ENCODE data around the gene TADA2B. TPM values are rescaled to one million over a fixed set of nuclear protein-coding genes. Genes with fewer than 3 reads are reported as not detected.

Gene TADA2B
- total RNA-seq, 5 donors from 2014 or later (not counting 1 experiment from before 2014, with no cell fraction given) = 36.6 to 44.8 (median 42.3) TPM

DNA sequence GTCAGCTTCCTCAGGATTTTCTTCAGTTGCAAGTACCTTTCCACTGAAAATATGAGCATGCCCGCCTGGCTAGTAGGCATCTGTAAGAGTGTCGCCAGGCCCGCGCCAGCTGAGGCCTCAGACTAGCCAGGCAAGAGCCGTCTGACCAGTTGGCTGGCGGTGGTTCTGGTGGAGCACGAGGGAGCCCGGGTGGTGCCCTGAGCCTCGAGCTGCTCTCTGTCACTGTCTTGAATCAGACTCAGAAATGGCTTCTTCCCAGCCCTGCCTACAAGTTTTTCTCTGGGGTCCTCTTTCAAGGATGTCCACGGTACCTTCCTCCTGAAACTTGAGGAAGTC lies 12.8 kb downstream of the TADA2B start:
- no peaks in the 10 kb centered on the region for H3K9me3 Mint-ChIP-seq

GRCh38 chr4:7058792-7059191 lies 15.6 kb downstream of the TADA2B start:
- peak overlapping the region in 1 of 2 donors; percentile 15 for H3K27ac Mint-ChIP-seq
- Histone ChIP-seq H3K4me1 (ENCODE audit: control insufficient read depth in 1 of 2, extremely low read depth in 1 of 2, insufficient read depth in 2 of 2, low read length in 2 of 2) (peaks cover 0 to 7% of the 10 kb centered on the region in 2 experiments), H3K36me3 (ENCODE audit: control insufficient read depth in 2 of 2, extremely low read depth in 1 of 2, insufficient read depth in 1 of 2, low read length in 1 of 2) (peaks cover 16 to 82% of the 10 kb centered on the region in 2 donors), H3K9me3 (no peaks in the 10 kb centered on the region), H3K27me3 (replicated peaks in 1 of 2; ENCODE audit: control insufficient read depth in 2 of 2, extremely low read depth in 1 of 2, insufficient read depth in 2 of 2, low read length in 1 of 2) (no peaks in the 10 kb centered on the region), H3K4me3 (ENCODE audit: control insufficient read depth in 1 of 2, extremely low read depth in 1 of 2, low read length in 1 of 2) (no peak overlapping the region), H3K27ac (ENCODE audit: low read length) (no peak overlapping the region)
- H3K36me3 Mint-ChIP-seq = peaks cover 43% of the 10 kb centered on the region
- H3K27me3 Mint-ChIP-seq = no peaks in the 10 kb centered on the region
- H3K4me3 Mint-ChIP-seq = no peak overlapping the region
- no peaks in the 10 kb centered on the region for H3K9me3 Mint-ChIP-seq
- no CpG with 5 or more reads among the region's 3 CpGs for WGBS (ENCODE audit: insufficient coverage)
- DNase-seq = no peak
- CTCF ChIA-PET = no interaction called here
- peaks cover 11 to 13% (median 12%) of the 10 kb centered on the region in 3 donors for H3K4me1 Mint-ChIP-seq
- ATAC-seq (replicated peaks in 1 of 4) = peak in 1 of 4 experiments; percentile 25
- POLR2A ChIA-PET = no interaction called here

More for the DNA sequence above, 12.8 kb downstream of the TADA2B start:
- ChIA-PET CTCF (interaction anchor here in 1 of 2 donors (0.6 kb wide), 1 partner anchor 746 kb away, joined by 3 read pairs; no protein-coding TSS in a partner anchor), POLR2A (no interaction called here)
- Histone ChIP-seq H3K27ac (ENCODE audit: low read length) (no peak overlapping the region), H3K9me3 (no peaks in the 10 kb centered on the region), H3K4me3 (ENCODE audit: control insufficient read depth in 1 of 2, extremely low read depth in 1 of 2, low read length in 1 of 2) (no peak overlapping the region), H3K27me3 (replicated peaks in 1 of 2; ENCODE audit: control insufficient read depth in 2 of 2, extremely low read depth in 1 of 2, insufficient read depth in 2 of 2, low read length in 1 of 2) (no peaks in the 10 kb centered on the region), H3K36me3 (ENCODE audit: control insufficient read depth in 2 of 2, extremely low read depth in 1 of 2, insufficient read depth in 1 of 2, low read length in 1 of 2) (peaks cover 16 to 70% of the 10 kb centered on the region in 2 donors), H3K4me1 (ENCODE audit: control insufficient read depth in 1 of 2, extremely low read depth in 1 of 2, insufficient read depth in 2 of 2, low read length in 2 of 2) (peaks cover 0 to 31% of the 10 kb centered on the region in 2 experiments)
- 94% methylated on average over 10 of the region's 10 CpGs for WGBS (ENCODE audit: insufficient coverage)
- no peak for ATAC-seq (replicated peaks in 1 of 4)
- Mint-ChIP-seq H3K27me3 (no peaks in the 10 kb centered on the region), H3K4me1 (peaks cover 21 to 28% (median 22%) of the 10 kb centered on the region in 3 donors), H3K36me3 (peaks cover 28% of the 10 kb centered on the region), H3K4me3 (no peak overlapping the region), H3K27ac (no peak overlapping the region)
- DNase-seq = no peak

GRCh38 chr4:7059662-7060061 lies 16.5 kb downstream of the TADA2B start:
- Histone ChIP-seq H3K36me3 (ENCODE audit: control insufficient read depth in 2 of 2, extremely low read depth in 1 of 2, insufficient read depth in 1 of 2, low read length in 1 of 2) (peaks cover 10 to 78% of the 10 kb centered on the region in 2 donors), H3K4me3 (ENCODE audit: control insufficient read depth in 1 of 2, extremely low read depth in 1 of 2, low read length in 1 of 2) (no peak overlapping the region), H3K4me1 (ENCODE audit: control insufficient read depth in 1 of 2, extremely low read depth in 1 of 2, insufficient read depth in 2 of 2, low read length in 2 of 2) (peaks cover 0 to 11% of the 10 kb centered on the region in 2 experiments), H3K27ac (ENCODE audit: low read length) (no peak overlapping the region), H3K27me3 (replicated peaks in 1 of 2; ENCODE audit: control insufficient read depth in 2 of 2, extremely low read depth in 1 of 2, insufficient read depth in 2 of 2, low read length in 1 of 2) (no peaks in the 10 kb centered on the region), H3K9me3 (no peaks in the 10 kb centered on the region)
- Mint-ChIP-seq H3K9me3 (no peaks in the 10 kb centered on the region), H3K27ac (no peak overlapping the region), H3K4me3 (no peak overlapping the region), H3K4me1 (peaks cover 6 to 14% (median 13%) of the 10 kb centered on the region in 3 donors), H3K36me3 (peaks cover 41% of the 10 kb centered on the region), H3K27me3 (no peaks in the 10 kb centered on the region)
- ChIA-PET CTCF (no interaction called here), POLR2A (no interaction called here)
- ATAC-seq (replicated peaks in 1 of 4) (no peak), DNase-seq (no peak)
- 95% methylated on average over 6 of the region's 11 CpGs for WGBS (ENCODE audit: insufficient coverage)

DNA sequence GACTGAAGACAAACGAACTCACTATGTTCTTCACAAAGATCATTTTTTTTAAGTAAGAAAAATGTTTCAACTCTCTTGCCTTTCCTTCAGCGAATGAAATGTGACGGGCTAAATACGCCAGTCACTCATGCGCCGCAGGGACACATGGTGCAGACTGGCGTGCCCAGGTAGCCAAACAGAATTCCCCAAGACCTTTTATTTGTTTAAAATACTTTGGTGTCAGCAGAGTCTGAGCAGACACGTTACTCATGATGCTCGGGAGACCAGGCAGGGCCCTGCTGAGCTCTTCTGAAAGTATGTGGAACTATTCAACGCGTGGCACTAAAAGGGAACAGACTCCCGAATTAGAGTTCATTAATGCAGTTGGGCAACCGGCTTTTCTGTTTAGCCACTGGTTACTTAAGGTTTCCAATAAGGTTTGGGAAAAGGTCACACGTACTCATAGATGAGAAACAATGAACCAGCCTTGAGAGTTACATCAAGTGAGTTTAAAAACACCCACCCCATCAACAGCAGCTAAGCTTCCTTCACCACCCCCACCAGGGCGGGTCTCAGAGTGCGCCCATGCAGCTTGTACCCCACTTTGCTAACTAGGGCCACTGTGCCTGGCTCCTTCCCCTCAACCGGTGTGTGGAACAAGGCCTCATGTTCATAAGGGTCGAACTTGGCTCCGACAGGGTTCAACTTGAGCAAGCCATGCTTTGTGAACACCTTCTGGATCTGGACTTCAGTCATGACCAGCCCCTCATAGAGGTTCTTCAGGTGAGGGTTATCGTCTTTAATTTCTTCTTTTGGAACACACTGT lies 17.4 kb downstream of the TADA2B start:
- POLR2A ChIA-PET = interaction anchor here in 1 of 2 donors (0.6 to 0.7 kb wide), 2 partner anchors 287 to 989 kb away, joined by 3 to 4 read pairs; no protein-coding TSS in a partner anchor
- Histone ChIP-seq H3K9me3 (no peaks in the 10 kb centered on the region), H3K4me1 (ENCODE audit: control insufficient read depth in 1 of 2, extremely low read depth in 1 of 2, insufficient read depth in 2 of 2, low read length in 2 of 2) (peaks cover 1 to 15% of the 10 kb centered on the region in 2 experiments), H3K27ac (ENCODE audit: low read length) (no peak overlapping the region), H3K36me3 (ENCODE audit: control insufficient read depth in 2 of 2, extremely low read depth in 1 of 2, insufficient read depth in 1 of 2, low read length in 1 of 2) (peaks cover 5 to 74% of the 10 kb centered on the region in 2 donors), H3K27me3 (replicated peaks in 1 of 2; ENCODE audit: control insufficient read depth in 2 of 2, extremely low read depth in 1 of 2, insufficient read depth in 2 of 2, low read length in 1 of 2) (no peaks in the 10 kb centered on the region), H3K4me3 (ENCODE audit: control insufficient read depth in 1 of 2, extremely low read depth in 1 of 2, low read length in 1 of 2) (no peak overlapping the region)
- Mint-ChIP-seq H3K9me3 (no peaks in the 10 kb centered on the region), H3K4me3 (no peak overlapping the region), H3K36me3 (peaks cover 46% of the 10 kb centered on the region), H3K4me1 (peaks cover 15 to 21% (median 21%) of the 10 kb centered on the region in 3 donors), H3K27ac (no peak overlapping the region), H3K27me3 (no peaks in the 10 kb centered on the region)
- CTCF ChIA-PET = no interaction called here
- no peak for ATAC-seq (replicated peaks in 1 of 4)
- 95% methylated on average over 17 of the region's 20 CpGs for WGBS (ENCODE audit: insufficient coverage)
- no peak for DNase-seq

- Mint-ChIP-seq H3K27ac (no peak overlapping the region), H3K4me1 (peaks cover 23 to 34% (median 33%) of the 10 kb centered on the region in 3 donors), H3K27me3 (no peaks in the 10 kb centered on the region), H3K36me3 (peaks cover 40% of the 10 kb centered on the region), H3K9me3 (no peaks in the 10 kb centered on the region), H3K4me3 (no peak overlapping the region)
- Histone ChIP-seq H3K27ac (ENCODE audit: low read length) (no peak overlapping the region), H3K36me3 (ENCODE audit: control insufficient read depth in 2 of 2, extremely low read depth in 1 of 2, insufficient read depth in 1 of 2, low read length in 1 of 2) (peaks cover 0 to 62% of the 10 kb centered on the region in 2 donors), H3K4me3 (ENCODE audit: control insufficient read depth in 1 of 2, extremely low read depth in 1 of 2, low read length in 1 of 2) (no peak overlapping the region), H3K4me1 (ENCODE audit: control insufficient read depth in 1 of 2, extremely low read depth in 1 of 2, insufficient read depth in 2 of 2, low read length in 2 of 2) (peaks cover 5 to 27% of the 10 kb centered on the region in 2 experiments), H3K27me3 (replicated peaks in 1 of 2; ENCODE audit: control insufficient read depth in 2 of 2, extremely low read depth in 1 of 2, insufficient read depth in 2 of 2, low read length in 1 of 2) (no peaks in the 10 kb centered on the region), H3K9me3 (no peaks in the 10 kb centered on the region)
- CTCF ChIA-PET = no interaction called here
- WGBS (ENCODE audit: insufficient coverage) = 97% methylated on average over 3 of the region's 6 CpGs
- ATAC-seq (replicated peaks in 1 of 4) = no peak
- POLR2A ChIA-PET = no interaction called here
- no peak for DNase-seq
These were observed 18.6 kb downstream of the TADA2B start for GRCh38 chr4:7061815-7062214.

GRCh38 chr4:7062816-7063215 lies 19.6 kb downstream of the TADA2B start:
- DNase-seq = no peak
- ChIA-PET CTCF (no interaction called here), POLR2A (no interaction called here)
- Histone ChIP-seq H3K36me3 (ENCODE audit: control insufficient read depth in 2 of 2, extremely low read depth in 1 of 2, insufficient read depth in 1 of 2, low read length in 1 of 2) (peaks cover 0 to 62% of the 10 kb centered on the region in 2 donors), H3K27me3 (replicated peaks in 1 of 2; ENCODE audit: control insufficient read depth in 2 of 2, extremely low read depth in 1 of 2, insufficient read depth in 2 of 2, low read length in 1 of 2) (no peaks in the 10 kb centered on the region), H3K27ac (ENCODE audit: low read length) (no peak overlapping the region), H3K4me1 (ENCODE audit: control insufficient read depth in 1 of 2, extremely low read depth in 1 of 2, insufficient read depth in 2 of 2, low read length in 2 of 2) (peaks cover 9 to 34% of the 10 kb centered on the region in 2 experiments), H3K4me3 (ENCODE audit: control insufficient read depth in 1 of 2, extremely low read depth in 1 of 2, low read length in 1 of 2) (no peak overlapping the region), H3K9me3 (no peaks in the 10 kb centered on the region)
- Mint-ChIP-seq H3K27me3 (no peaks in the 10 kb centered on the region), H3K9me3 (no peaks in the 10 kb centered on the region), H3K27ac (peak overlapping the region in 1 of 2 donors; percentile 44), H3K4me1 (peaks cover 27 to 39% (median 37%) of the 10 kb centered on the region in 3 donors), H3K4me3 (no peak overlapping the region), H3K36me3 (peaks cover 41% of the 10 kb centered on the region)
- no peak for ATAC-seq (replicated peaks in 1 of 4)
- no CpG with 5 or more reads among the region's 4 CpGs for WGBS (ENCODE audit: insufficient coverage)
